HepG2 (cell line): ENCODE measurements around the gene DCPS. TPM values are rescaled to one million over a fixed set of nuclear protein-coding genes. Genes with fewer than 3 reads are reported as not detected.

Experiments used
- ATAC-seq: fragments of 200-7000 bp; cut with Tn5 transposase; 3 replicates; pipeline ENCODE4 v1.9.1; 2020; ENCODE audit warnings: mild to moderate bottlenecking, moderate library complexity
- BruUV-seq: library from RNA; stranded (reverse); fragments of 400-500 nt; replicated peaks from 2 replicates; lab custom pipeline; 2021; lab: Mats Ljungman, UMichigan
- CTCF ChIA-PET: fragments of 300-600 bp; formaldehyde crosslinking; extraction: SDS; loops from one replicate; lab custom pipeline; 2021; ENCODE audit warnings: low total read pairs, inconsistent platforms, low intra/inter-chr PET ratio; lab: Yijun Ruan, JAX
- POLR2A ChIA-PET: fragments of 350-600 bp; sonication (Branson Sonifier 250); formaldehyde crosslinking; loops from one replicate; lab custom pipeline; 2020; ENCODE audit warnings: antibody characterized with exemption, inconsistent platforms; lab: Yijun Ruan, JAX
- DNase-seq: peaks from one replicate; pipeline ENCODE4 v3.0.0-alpha.2; 2015; ENCODE audit warnings: low spot score
- FAIRE-seq: peaks from 3 replicates; lab custom pipeline; 2011; peaks lifted over from hg19 to GRCh38; lab: Jason Lieb, UNC
- H2AFZ ChIP-seq: one replicate; pipeline ENCODE4 v1.6.1; 2011; ENCODE audit warnings: low read length, inconsistent platforms
- H3K27ac ChIP-seq: fragments of 300-600 bp; 3 replicates; pipeline ENCODE4 v1.8.0; 2011; ENCODE audit warnings: mixed run types, mild to moderate bottlenecking, mixed read lengths, low read length, inconsistent platforms; ENCODE audit not compliant: insufficient read depth; ENCODE audit errors: extremely low read length
- H3K27me3 ChIP-seq, 2 experiments: fragments of 200-600 bp in 1 of 2; 2 replicates in 1 of 2; 3 replicates in 1 of 2; pipeline versions ENCODE4 v1.6.0 to v1.8.0; 2011; ENCODE audit warnings: low read length in 2 of 2, mild to moderate bottlenecking in 2 of 2, moderate library complexity in 2 of 2, inconsistent platforms in 1 of 2; ENCODE audit not compliant: insufficient read depth in 2 of 2, control insufficient read depth in 1 of 2
- H3K36me3 ChIP-seq, 2 experiments: fragments of 200-600 bp in 1 of 2; replicated peaks in 1 of 2; 2 replicates in 1 of 2; 3 replicates in 1 of 2; pipeline versions ENCODE4 v1.5.1 to v1.8.0; 2011; ENCODE audit warnings: low read length in 2 of 2, inconsistent platforms in 1 of 2; ENCODE audit not compliant: insufficient read depth in 2 of 2, control insufficient read depth in 1 of 2
- H3K4me1 ChIP-seq: 2 replicates; pipeline ENCODE4 v1.5.1; 2012; ENCODE audit warnings: low read length, inconsistent platforms; ENCODE audit not compliant: insufficient read depth
- H3K4me2 ChIP-seq: 2 replicates; pipeline ENCODE4 v1.6.0; 2011; ENCODE audit warnings: low read depth, low read length, inconsistent platforms
- H3K4me3 ChIP-seq, 3 experiments: fragments of 200-600 bp in 1 of 3; sonication (generic), shearing (Covaris generic) in 1 of 3; replicated peaks in 1 of 3; 2 replicates each; pipeline ENCODE4 v1.5.1; 2011 to 2016; ENCODE audit warnings: low read length in 3 of 3, inconsistent platforms in 2 of 3, low read depth in 2 of 3, mild to moderate bottlenecking in 2 of 3, control low read depth in 1 of 3, mixed read lengths in 1 of 3; ENCODE audit not compliant: insufficient read depth in 1 of 3
- H3K79me2 ChIP-seq: one replicate; pipeline ENCODE4 v1.6.1; 2011; ENCODE audit warnings: low read length, inconsistent platforms; ENCODE audit not compliant: insufficient read depth
- H3K9ac ChIP-seq: 2 replicates; pipeline ENCODE4 v1.6.0; 2011; ENCODE audit warnings: mild to moderate bottlenecking, low read depth, low read length, inconsistent platforms; ENCODE audit not compliant: insufficient read depth
- H3K9me3 ChIP-seq: 2 replicates; pipeline ENCODE4 v1.5.1; 2012; ENCODE audit warnings: mild to moderate bottlenecking, low read length
- H4K20me1 ChIP-seq: 2 replicates; pipeline ENCODE4 v1.6.0; 2011; ENCODE audit warnings: inconsistent platforms, mild to moderate bottlenecking, low read length, moderate library complexity; ENCODE audit not compliant: insufficient read depth
- ARID3A ChIP-seq: IDR thresholded peaks from 2 replicates; pipeline ENCODE4 v1.6.1; 2012; ENCODE audit warnings: low read depth, low read length, improper control_type of control experiment
- HCFC1 ChIP-seq: fragments of 150-350 bp; IDR thresholded peaks from 2 replicates; pipeline ENCODE4 v1.6.1; 2014; ENCODE audit warnings: low read depth, low read length
- JUNB ChIP-seq: sonication (generic); formaldehyde crosslinking; IDR thresholded peaks from 2 replicates; pipeline ENCODE4 v1.8.0; 2022; ENCODE audit warnings: missing genetic modification reagents, mild to moderate bottlenecking, borderline replicate concordance
- NKX3-1 ChIP-seq: sonication (generic); formaldehyde crosslinking; IDR thresholded peaks from 2 replicates; pipeline ENCODE4 v1.5.0; 2020; ENCODE audit warnings: missing genetic modification reagents
- POLR2A ChIP-seq, 2 experiments: IDR thresholded peaks; 2 replicates each; pipeline ENCODE4 v1.6.1; 2011; ENCODE audit warnings: low read depth in 2 of 2, low read length in 2 of 2, mild to moderate bottlenecking in 1 of 2, moderate library complexity in 1 of 2; ENCODE audit not compliant: insufficient read depth in 1 of 2
- ZNF18 ChIP-seq: sonication (generic); formaldehyde crosslinking; IDR thresholded peaks from 2 replicates; pipeline ENCODE4 v1.8.0; 2022; ENCODE audit warnings: mild to moderate bottlenecking, missing genetic modification reagents; ENCODE audit not compliant: insufficient replicate concordance
- ZNF234 ChIP-seq: sonication (generic); formaldehyde crosslinking; conservative IDR thresholded peaks from 2 replicates; pipeline ENCODE4 v1.5.1; 2020; ENCODE audit warnings: mild to moderate bottlenecking, missing genetic modification reagents
- ZNF253 ChIP-seq: sonication (generic); formaldehyde crosslinking; IDR thresholded peaks from 2 replicates; pipeline ENCODE4 v1.8.0; 2022; ENCODE audit warnings: mild to moderate bottlenecking, missing genetic modification reagents, borderline replicate concordance
- ZNF256 ChIP-seq: sonication (generic); formaldehyde crosslinking; conservative IDR thresholded peaks from 2 replicates; pipeline ENCODE4 v1.4.0; 2020; ENCODE audit warnings: missing genetic modification reagents
- ZNF639 ChIP-seq: conservative IDR thresholded peaks from 2 replicates; pipeline ENCODE4 v1.6.1; 2018; ENCODE audit warnings: missing genetic modification reagents
- WGBS: methylation state at CpG from one replicate; pipeline ENCODE4 v1.1.6; 2017; ENCODE audit warnings: low lambda C conversion rate; 5-methylcytosine and 5-hydroxymethylcytosine counted together
- in situ Hi-C: cut with HindIII; loops from 2 replicates; pipeline ENCODE4 v1.10.0; 2017; ENCODE audit warnings: low pct_unique_long_range_greater_than_20kb; ENCODE audit not compliant: extremely low pct_ligation_motif_present
- intact Hi-C: fragments of 100-400 bp; cut with micrococcal nuclease; formaldehyde crosslinking; loops from one replicate; pipeline ENCODE4 v1.10.0; 2022; ENCODE audit not compliant: unreplicated experiment
- polyA plus RNA-seq, 8 experiments: library from polyadenylated mRNA; depleted of rRNA in 3 of 8; stranded (reverse) in 7 of 8; unstranded in 1 of 8; fragments of >200 nt; fragmentation: Illumina TruSeq in 4 of 8; extraction: Trizol in 4 of 8; gene quantifications; 2 replicates each; pipeline versions ENCODE4 v1.2.1 to v1.2.3, GENCODE V29; 2011 to 2016; ENCODE audit warnings: low read depth in 4 of 8, missing spikeins in 1 of 8, mixed read lengths in 1 of 8; ENCODE audit not compliant: insufficient read depth in 1 of 8
- total RNA-seq, 5 experiments: library from RNA; depleted of rRNA; stranded (reverse); fragments of >200 nt; fragmentation: Illumina TruSeq; extraction: Trizol; gene quantifications; 2 replicates each; pipeline ENCODE4 v1.2.3, GENCODE V29; 2016; ENCODE audit warnings: low read depth in 1 of 5

Gene DCPS
- total and polyA plus RNA-seq, 2 of the 13 experiments (the other 11 are each of a cell fraction or from before 2014, with no cell fraction given): 21.9 to 22.5 TPM

GRCh38 chr11:126284829-126285228 lies 19.0 kb upstream of the DCPS start:
- TF ChIP-seq ARID3A (no peak), POLR2A (IDR thresholded peaks at IDR 0.05; ENCODE audit: insufficient read depth in 1 of 2, low read depth in 2 of 2, low read length in 2 of 2) (no peak), ZNF234 (CRISPR knock-in tag) (no peak), ZNF18 (no peak)
- FAIRE-seq (no peak), ATAC-seq (no peak), DNase-seq (peak; percentile 61)
- Histone ChIP-seq H3K79me2 (peaks cover 10% of the 10 kb centered on the region), H3K4me1 (peaks cover 29% of the 10 kb centered on the region), H3K9ac (no peak overlapping the region), H3K36me3 (0 out of 5 replicates have a peak, but pooled peaks cover 0 to 4% of the 10 kb centered on the region in 2 experiments), H4K20me1 (no peaks in the 10 kb centered on the region), H3K4me3 (no peak overlapping the region), H2AFZ (no peak overlapping the region), H3K27me3 (no peaks in the 10 kb centered on the region), H3K9me3 (no peaks in the 10 kb centered on the region), H3K27ac (no peak overlapping the region), H3K4me2 (peak overlapping the region; percentile 96; the same call in 1 of the 2 replicates)
- ChIA-PET POLR2A (no interaction called here), CTCF (no interaction called here)
- BruUV-seq: no TSS peak
- 92% methylated on average over 6 of the region's 6 CpGs for WGBS
- intact Hi-C loops: no loop called here
- in situ Hi-C loops: no loop called here

GRCh38 chr11:126288237-126288636 lies 15.6 kb upstream of the DCPS start:
- intact Hi-C loops: no loop called here
- in situ Hi-C loops: no loop called here
- WGBS: 92% methylated on average over 6 of the region's 6 CpGs
- BruUV-seq: no TSS peak
- H3K4me3 ChIP-seq: no peak overlapping the region
- H3K27me3 ChIP-seq: no peaks in the 10 kb centered on the region
- H3K4me1 ChIP-seq: peaks cover 15% of the 10 kb centered on the region
- H3K27ac ChIP-seq: no peak overlapping the region
- peaks cover 10% of the 10 kb centered on the region for H3K79me2 ChIP-seq
- DNase-seq: no peak
- no peak overlapping the region for H3K9ac ChIP-seq
- FAIRE-seq: no peak
- ATAC-seq: no peak
- H2AFZ ChIP-seq: no peak overlapping the region
- H3K9me3 ChIP-seq: no peaks in the 10 kb centered on the region
- no peak overlapping the region for H3K4me2 ChIP-seq
- POLR2A ChIA-PET: no interaction called here
- no peaks in the 10 kb centered on the region for H4K20me1 ChIP-seq
- peaks cover 13 to 22% of the 10 kb centered on the region in 2 experiments; a peak in 2 of 5 replicates for H3K36me3 ChIP-seq
- CTCF ChIA-PET: no interaction called here
- TF ChIP-seq NKX3-1 (CRISPR knock-in tag) (no peak), ZNF639 (no peak), HCFC1 (no peak), ZNF253 (CRISPR knock-in tag) (no peak), JUNB (CRISPR knock-in tag) (no peak), ZNF256 (CRISPR knock-in tag) (no peak)
